GM10248 (cell line): ENCODE data around the gene FGF1.
A peak's percentile ranks its signal among the peaks of the same experiment; 100 is the strongest.

Experiments
- CTCF ChIA-PET: fragments of 300-600 bp; sonication (Branson Sonifier 250); formaldehyde crosslinking; extraction: SDS; loops from one replicate; lab custom pipeline; 2021; ENCODE audit warnings: antibody characterized with exemption; lab: Yijun Ruan, JAX
- POLR2A ChIA-PET: fragments of 350-650 bp; sonication (Branson Sonifier 250); formaldehyde crosslinking; extraction: SDS; loops from one replicate; lab custom pipeline; 2020; ENCODE audit warnings: antibody characterized with exemption; lab: Yijun Ruan, JAX
- DNase-seq: peaks from one replicate; pipeline ENCODE4 v3.0.0; 2012; ENCODE audit errors: extremely low spot score
- CTCF ChIP-seq: IDR thresholded peaks from 2 replicates; pipeline ENCODE4 v1.5.1; 2012; ENCODE audit warnings: mild to moderate bottlenecking, low read depth; ENCODE audit errors: extremely low read depth, missing control alignments, control extremely low read depth

The FGF1 gene

DNA sequence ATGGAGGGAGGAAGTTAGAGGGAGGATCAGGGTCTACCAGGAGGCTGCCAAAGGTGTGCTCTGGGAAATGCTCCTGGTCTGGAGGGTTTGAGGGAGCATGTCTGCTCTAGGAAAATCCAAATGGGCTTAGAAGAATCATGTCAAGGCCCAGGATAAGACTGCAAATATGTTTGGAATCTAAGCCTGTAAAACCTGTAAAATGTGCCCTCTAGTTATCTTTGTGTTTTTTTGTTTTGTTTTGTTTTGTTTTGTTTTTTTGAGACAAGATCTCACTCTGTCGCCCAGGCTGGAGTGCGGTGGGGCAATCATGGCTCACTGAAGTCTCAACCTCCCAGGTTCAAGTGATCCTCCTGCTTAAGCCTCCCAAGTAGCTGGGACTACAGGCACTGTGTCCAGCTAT is 135.4 kb downstream of the FGF1 start:
- ChIA-PET POLR2A (no interaction called here), CTCF (interaction anchor here (0.9 kb wide), 2 partner anchors 11 to 398 kb away, joined by 3 to 4 read pairs; no protein-coding TSS in a partner anchor)
- DNase-seq = no peak
- TF ChIP-seq CTCF = no peak

DNA sequence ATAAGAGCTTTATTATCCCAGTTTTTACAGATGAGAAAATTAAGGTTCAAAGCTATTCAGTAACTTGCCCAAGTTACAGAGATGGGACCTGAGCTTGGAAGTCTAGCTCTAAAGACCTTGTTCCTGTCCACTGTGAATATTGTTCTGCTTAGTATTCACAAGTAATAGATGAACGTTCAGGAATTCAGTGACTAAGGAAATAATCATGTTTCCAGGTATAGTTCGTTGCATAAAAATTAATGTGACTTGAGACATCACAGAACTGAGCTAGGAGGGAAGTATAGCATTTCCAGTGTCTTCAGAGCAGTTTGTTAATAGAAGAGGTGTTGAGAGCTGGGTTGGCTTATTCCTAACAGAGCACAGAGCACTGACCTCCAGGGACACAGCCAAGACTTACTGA is 136.1 kb downstream of the FGF1 start:
- no peak for TF ChIP-seq CTCF
- POLR2A ChIA-PET = no interaction called here

GRCh38 chr5:142548739-142549275 is 137.1 kb downstream of the FGF1 start:
- ChIA-PET POLR2A (no interaction called here), CTCF (no interaction called here)
- peak; percentile 4 for TF ChIP-seq CTCF
- DNase-seq = peak; percentile 38

More for the DNA sequence above, 136.1 kb downstream of the FGF1 start:
- no peak for DNase-seq
- CTCF ChIA-PET = interaction anchor here (0.9 kb wide), 2 partner anchors 11 to 398 kb away, joined by 3 to 4 read pairs; no protein-coding TSS in a partner anchor

- TF ChIP-seq CTCF = no peak
- ChIA-PET CTCF (interaction anchor here (0.9 to 1.4 kb wide), 2 partner anchors 23 to 395 kb away, joined by 3 read pairs; no protein-coding TSS in a partner anchor), POLR2A (no interaction called here)
- no peak for DNase-seq
Measured at GRCh38 chr5:142547445-142548380, 138.2 kb downstream of the FGF1 start.

- no peak for TF ChIP-seq CTCF
- CTCF ChIA-PET = interaction anchor here (1.1 to 1.3 kb wide), 2 partner anchors 11 to 394 kb away, joined by 3 read pairs; no protein-coding TSS in a partner anchor
- DNase-seq = no peak
- POLR2A ChIA-PET = no interaction called here
Measured at GRCh38 chr5:142545650-142546322, 140.1 kb downstream of the FGF1 start.
